HG02623 (cell line): Measurements from ENCODE around the gene PRR18.

Source experiments
- ATAC-seq: cut with Tn5 transposase; IDR thresholded peaks from one replicate; pipeline ENCODE4 v1.9.1; 2021; ENCODE audit warnings: moderate library complexity; ENCODE audit not compliant: unreplicated experiment

Gene PRR18

GRCh38 chr6:166307082-166308032 lies 835 bp downstream of the PRR18 start:
- ATAC-seq = peak; percentile 24

GRCh38 chr6:166306378-166307081 lies 1.7 kb downstream of the PRR18 start:
- no peak for ATAC-seq

DNA sequence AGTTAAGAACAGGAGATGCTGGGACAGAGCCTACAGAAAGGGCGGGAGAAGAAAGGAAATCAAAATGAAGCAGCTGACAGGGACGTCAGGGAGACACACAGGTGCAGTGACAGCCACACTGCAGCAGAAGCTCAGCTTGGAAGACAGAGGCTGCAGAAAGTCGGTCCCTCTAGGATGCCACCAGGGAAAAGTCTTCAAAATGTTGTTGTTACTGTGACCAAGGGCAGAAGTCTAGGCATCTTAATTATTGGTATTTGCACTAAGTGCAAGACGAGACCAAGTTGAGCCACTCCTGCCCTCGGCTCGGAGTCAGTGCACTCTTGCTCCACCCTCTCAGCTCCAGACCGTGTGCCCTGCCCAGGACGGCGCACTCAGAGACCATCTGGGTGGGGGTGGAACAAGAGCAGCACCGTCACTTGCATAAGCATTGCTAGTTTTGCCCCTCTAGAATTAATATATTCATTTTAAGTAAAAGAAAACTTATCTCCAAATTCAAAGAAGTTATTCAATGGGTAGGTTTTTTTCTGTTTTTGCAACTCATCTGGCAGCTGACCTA lies 2.6 kb downstream of the PRR18 start:
- ATAC-seq = no peak

- ATAC-seq = no peak
Measured at GRCh38 chr6:166304106-166304505, 4.1 kb downstream of the PRR18 start.

- no peak for ATAC-seq
Measured at GRCh38 chr6:166301611-166302529, 6.3 kb downstream of the PRR18 start.

DNA sequence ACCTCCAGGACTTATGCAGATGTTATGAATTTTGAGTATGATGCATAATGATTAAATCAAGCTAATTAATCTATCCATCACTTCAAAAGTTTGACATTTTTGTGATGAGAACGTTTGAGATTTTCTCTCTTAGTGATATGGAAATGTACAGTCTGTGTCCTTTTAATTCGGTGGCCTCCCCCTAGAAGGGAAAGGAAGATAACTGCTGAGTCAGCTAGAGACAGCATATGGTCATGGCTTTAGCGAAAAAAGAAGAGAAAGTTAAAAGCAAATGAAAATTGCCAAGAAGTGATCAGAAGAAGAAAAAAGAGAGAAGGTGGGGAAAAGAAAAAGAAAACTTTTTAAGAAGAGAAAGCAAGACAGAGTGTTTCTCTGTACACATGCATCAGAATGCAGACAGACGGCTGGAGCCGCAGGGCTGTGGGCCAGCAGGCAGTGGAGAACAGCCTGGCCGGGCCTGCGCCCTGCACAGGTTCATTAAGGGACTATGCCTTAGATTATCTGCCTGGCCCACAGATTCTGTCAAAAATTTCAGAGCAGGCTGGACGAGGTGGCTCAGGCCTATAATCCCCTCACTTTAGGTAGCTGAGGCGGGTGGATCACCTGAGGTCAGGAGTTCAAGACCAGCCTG lies 7.7 kb downstream of the PRR18 start:
- ATAC-seq = no peak

DNA sequence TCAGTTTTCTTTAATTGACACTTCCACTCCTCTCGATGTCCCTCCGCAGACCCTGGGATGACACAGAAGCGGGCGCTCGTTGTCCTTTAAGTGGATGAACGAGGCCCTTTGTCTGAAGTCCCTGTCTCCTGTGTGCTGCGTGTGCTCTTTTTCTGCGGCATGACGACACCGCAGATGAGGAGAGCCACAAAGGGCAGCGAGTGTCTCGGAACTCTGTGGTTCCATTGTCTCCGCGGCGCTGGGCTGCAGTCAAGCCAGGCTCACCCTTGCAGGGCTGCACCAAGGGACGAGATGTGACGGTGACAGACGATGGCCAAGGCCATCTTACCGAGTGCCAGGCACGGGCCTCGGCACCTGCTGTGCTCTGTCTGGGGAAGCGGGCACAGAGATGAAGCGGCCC lies 10.6 kb downstream of the PRR18 start:
- ATAC-seq = no peak

- ATAC-seq = no peak
Measured at GRCh38 chr6:166296035-166296883, 11.9 kb downstream of the PRR18 start.

DNA sequence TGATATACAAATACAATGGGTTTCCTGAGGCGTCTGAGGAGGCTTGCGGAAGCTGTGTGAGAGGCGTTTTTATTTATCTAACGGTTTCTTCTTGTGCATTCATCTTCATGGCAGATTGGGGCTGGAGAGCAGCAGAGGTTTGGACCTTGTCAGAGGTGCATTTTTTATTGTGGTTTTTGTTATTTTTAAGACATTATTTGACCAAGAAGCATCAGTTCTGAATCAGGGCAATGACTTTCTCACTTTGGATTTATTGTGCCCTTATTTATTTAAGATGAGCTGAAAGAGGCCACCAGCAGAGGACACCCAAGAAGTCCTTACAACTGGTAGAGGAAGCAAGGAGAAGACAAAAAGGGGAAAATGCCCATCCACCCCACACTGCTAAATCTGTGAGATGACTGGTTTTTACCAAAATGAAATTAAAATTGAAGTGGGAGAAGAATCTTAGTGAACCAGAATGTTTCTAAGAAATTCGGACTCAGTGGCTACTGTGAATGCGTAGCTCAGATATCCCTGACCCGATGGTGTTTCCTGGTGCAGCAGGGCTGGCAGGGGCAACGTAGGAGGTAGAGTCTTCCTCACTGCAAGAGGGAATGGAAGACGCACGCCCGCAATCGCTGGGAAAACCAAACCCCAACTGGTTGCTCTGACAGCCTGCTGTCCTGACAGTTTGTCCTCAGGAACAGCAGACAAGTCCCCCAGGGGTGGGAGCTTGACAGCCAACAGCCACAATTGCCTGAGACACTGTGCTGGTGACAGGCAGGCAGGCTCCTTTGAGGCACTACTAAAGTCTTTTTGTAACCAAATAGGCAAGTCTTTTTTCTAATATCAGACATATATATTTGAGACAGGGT lies 14.2 kb downstream of the PRR18 start:
- ATAC-seq = no peak

DNA sequence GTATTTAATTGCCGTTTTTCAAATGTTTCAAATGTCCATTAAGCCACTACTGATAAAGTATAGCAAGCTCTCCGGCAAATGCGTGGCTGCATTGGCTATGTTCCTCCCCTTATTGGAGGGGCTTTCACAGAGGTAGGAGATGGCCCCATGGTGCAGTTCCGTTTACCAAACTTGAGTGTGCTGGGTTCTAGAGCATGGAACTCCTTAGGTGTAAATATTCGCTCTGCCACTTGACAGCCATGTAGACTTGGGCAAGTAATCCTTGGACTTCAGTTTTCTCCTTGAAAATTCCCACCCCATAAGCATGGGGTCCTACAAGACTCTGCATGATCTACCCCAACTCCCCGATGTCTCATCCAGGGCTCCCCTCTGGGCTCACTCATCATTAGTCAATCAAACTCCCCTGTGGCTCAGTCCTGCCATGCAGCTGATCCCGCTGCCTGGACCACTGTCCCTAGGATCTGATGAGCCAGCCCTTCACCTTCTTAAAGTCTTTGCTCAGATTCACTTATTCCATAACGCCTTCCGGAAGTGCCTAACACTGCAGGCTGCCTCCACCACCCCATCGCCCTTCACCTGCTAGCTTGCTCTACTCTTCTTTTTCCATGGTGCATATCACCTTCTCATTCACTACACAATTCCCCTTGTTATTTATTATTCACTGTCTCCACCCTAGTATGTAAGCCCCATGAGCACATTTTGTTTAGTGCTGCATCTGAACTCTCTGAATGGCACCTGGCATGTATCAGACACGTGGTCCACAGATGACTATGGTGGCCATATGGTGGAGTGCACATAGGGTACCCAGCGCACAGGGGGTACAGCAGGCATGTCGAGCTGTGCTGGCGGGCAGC lies 18.8 kb downstream of the PRR18 start:
- no peak for ATAC-seq

GRCh38 chr6:166286839-166287271 lies 21.3 kb downstream of the PRR18 start:
- peak; percentile 96 for ATAC-seq

- ATAC-seq = no peak
Measured at GRCh38 chr6:166285233-166285632, 23.0 kb downstream of the PRR18 start.

GRCh38 chr6:166284640-166285039 lies 23.6 kb downstream of the PRR18 start:
- no peak for ATAC-seq

GRCh38 chr6:166282394-166283032 lies 25.7 kb downstream of the PRR18 start:
- ATAC-seq = no peak

GRCh38 chr6:166281104-166281503 lies 27.1 kb downstream of the PRR18 start:
- ATAC-seq = no peak

GRCh38 chr6:166279393-166279679 lies 28.9 kb downstream of the PRR18 start:
- ATAC-seq = no peak
